Dermis blood vessel endothelial cell (primary cell): Measurements from ENCODE around the gene ANAPC2. TPM values are rescaled to one million over a fixed set of nuclear protein-coding genes. Genes with fewer than 3 reads are reported as not detected.

Experiments
- DNase-seq: peaks from one replicate; pipeline ENCODE4 v3.0.0; 2010
- total RNA-seq: library from RNA; depleted of rRNA; stranded (reverse); fragments of >200 nt; gene quantifications from 2 replicates; pipeline ENCODE4 v1.2.3, GENCODE V29; 2014

The ANAPC2 gene
- total RNA-seq, 1 donor from 2014 or later, result 23.1 TPM

GRCh38 chr9:137172901-137173795, 15.2 kb downstream of the ANAPC2 start:
- peak; percentile 12 for DNase-seq

GRCh38 chr9:137171149-137171900, 17.0 kb downstream of the ANAPC2 start:
- DNase-seq, result no peak

GRCh38 chr9:137170486-137171148, 17.7 kb downstream of the ANAPC2 start:
- DNase-seq, result no peak

GRCh38 chr9:137169896-137170358, 18.4 kb downstream of the ANAPC2 start, which contains the start of gene LRRC26:
TSS of gene LRRC26 (minus strand) at chr9:137170051. CDS start at chr9:137169943, 108 bp downstream.
- no peak for DNase-seq

- DNase-seq, result peak; percentile 56
Observed at GRCh38 chr9:137168904-137169856, 19.2 kb downstream of the ANAPC2 start.

GRCh38 chr9:137168573-137168903, 19.8 kb downstream of the ANAPC2 start:
- DNase-seq, result peak; percentile 9

- DNase-seq, result no peak
Observed at GRCh38 chr9:137167747-137168572, 20.4 kb downstream of the ANAPC2 start.

- DNase-seq, result no peak
Observed at GRCh38 chr9:137167277-137167746, 21.0 kb downstream of the ANAPC2 start.

- no peak for DNase-seq
Observed at GRCh38 chr9:137166380-137167229, 21.8 kb downstream of the ANAPC2 start.

GRCh38 chr9:137165250-137165836, 23.0 kb downstream of the ANAPC2 start:
- no peak for DNase-seq

GRCh38 chr9:137164370-137165249, 23.8 kb downstream of the ANAPC2 start:
- DNase-seq, result no peak

- DNase-seq, result no peak
Observed at GRCh38 chr9:137163805-137164204, 24.6 kb downstream of the ANAPC2 start.

- peak; percentile 19 for DNase-seq
Observed at GRCh38 chr9:137163365-137163715, 25.0 kb downstream of the ANAPC2 start.

- peak; percentile 26 for DNase-seq
Observed at GRCh38 chr9:137162505-137163364, 25.6 kb downstream of the ANAPC2 start.

- no peak for DNase-seq
Observed at GRCh38 chr9:137161558-137162486, 26.5 kb downstream of the ANAPC2 start.
